Calu3 (cell line): ENCODE measurements around the gene HNRNPA1L2. TPM values are rescaled to one million over a fixed set of nuclear protein-coding genes. Genes with fewer than 3 reads are reported as not detected.
"Not testable (repeated sequence)": the region's sequence is repeated elsewhere in the genome, so short reads cannot be mapped to it uniquely, and the experiment has no call there.

Source experiments
- Bru-seq: library from RNA; stranded (reverse); fragments of 400-500 nt; gene quantifications from one replicate; lab custom pipeline; 2021; lab: Mats Ljungman, UMichigan
- BruChase-seq, 2 experiments: library from RNA; stranded (reverse); fragments of 400-500 nt; gene quantifications; one replicate each; lab custom pipeline; 2021; lab: Mats Ljungman, UMichigan
- BruUV-seq: library from RNA; stranded (reverse); fragments of 400-500 nt; replicated peaks from 2 replicates; lab custom pipeline; 2021; lab: Mats Ljungman, UMichigan
- CTCF ChIA-PET: fragments of 300-600 bp; sonication (Branson Sonifier 250); formaldehyde crosslinking; loops from one replicate; lab custom pipeline; 2022; ENCODE audit warnings: antibody characterized with exemption; lab: Charles Lee
- DNase-seq: peaks from one replicate; pipeline ENCODE4 v3.0.0; 2022
- H3K27ac Mint-ChIP-seq: one replicate; pipeline ENCODE4 v1.8.0; 2022; ENCODE audit warnings: mixed read lengths; ENCODE audit not compliant: unreplicated experiment
- H3K27me3 Mint-ChIP-seq: one replicate; pipeline ENCODE4 v1.8.0; 2022; ENCODE audit warnings: mixed read lengths; ENCODE audit not compliant: unreplicated experiment
- H3K36me3 Mint-ChIP-seq: one replicate; pipeline ENCODE4 v1.8.0; 2022; ENCODE audit warnings: mild to moderate bottlenecking, moderate library complexity, mixed read lengths; ENCODE audit not compliant: insufficient read depth, unreplicated experiment
- H3K4me1 Mint-ChIP-seq: one replicate; pipeline ENCODE4 v1.8.0; 2022; ENCODE audit warnings: mild to moderate bottlenecking, low read depth, mixed read lengths; ENCODE audit not compliant: unreplicated experiment
- H3K4me3 Mint-ChIP-seq: one replicate; pipeline ENCODE4 v1.8.0; 2022; ENCODE audit warnings: mild to moderate bottlenecking, low read depth, moderate library complexity, mixed read lengths; ENCODE audit not compliant: unreplicated experiment
- H3K9me3 Mint-ChIP-seq: one replicate; pipeline ENCODE4 v1.8.0; 2022; ENCODE audit warnings: low read depth, mixed read lengths; ENCODE audit not compliant: unreplicated experiment
- intact Hi-C: fragments of 100-400 bp; cut with micrococcal nuclease; formaldehyde crosslinking; loops from one replicate; pipeline ENCODE4 v1.10.0; 2022; ENCODE audit not compliant: unreplicated experiment
- long read RNA-seq: library from polyadenylated mRNA; stranded (forward); transcript quantifications from one replicate; pipeline ENCODE4 v2.0.0, GENCODE V29; 2022
- total RNA-seq: library from RNA; stranded (reverse); gene quantifications from 2 replicates; pipeline ENCODE4 v1.2.3, GENCODE V29; 2022
- TF ChIP-seq, protein P1 (sequence below): fragments of 200-600 bp; IDR thresholded peaks from one replicate; pipeline ENCODE4 v1.8.0; 2022; ENCODE audit warnings: antibody characterized with exemption; ENCODE audit not compliant: unreplicated experiment

Gene HNRNPA1L2
- total RNA-seq = 6.8 and 8.6 TPM in 2 replicates
- Bru-seq, nascent RNA = percentile 76 among the genes with signal in this experiment
- BruChase-seq, experiment 1, labeled RNA remaining after a 6-hour chase = percentile 92 among the genes with signal in this experiment
- BruChase-seq, experiment 2, labeled RNA remaining after a 2-hour chase = percentile 94 among the genes with signal in this experiment
- long read RNA-seq = 0 reads

- Mint-ChIP-seq H3K4me1 (peaks cover 8% of the 10 kb centered on the region), H3K4me3 (no peak within 1 kb of the TSS), H3K27ac (no peak within 1 kb of the TSS), H3K36me3 (no peaks in the 10 kb centered on the region), H3K27me3 (no peaks in the 10 kb centered on the region), H3K9me3 (no peaks in the 10 kb centered on the region)
- CTCF ChIA-PET = interaction anchor here (0.6 kb wide), 1 partner anchor 39 kb away, joined by 3 read pairs; no protein-coding TSS in a partner anchor
- TF ChIP-seq, protein P1, sequence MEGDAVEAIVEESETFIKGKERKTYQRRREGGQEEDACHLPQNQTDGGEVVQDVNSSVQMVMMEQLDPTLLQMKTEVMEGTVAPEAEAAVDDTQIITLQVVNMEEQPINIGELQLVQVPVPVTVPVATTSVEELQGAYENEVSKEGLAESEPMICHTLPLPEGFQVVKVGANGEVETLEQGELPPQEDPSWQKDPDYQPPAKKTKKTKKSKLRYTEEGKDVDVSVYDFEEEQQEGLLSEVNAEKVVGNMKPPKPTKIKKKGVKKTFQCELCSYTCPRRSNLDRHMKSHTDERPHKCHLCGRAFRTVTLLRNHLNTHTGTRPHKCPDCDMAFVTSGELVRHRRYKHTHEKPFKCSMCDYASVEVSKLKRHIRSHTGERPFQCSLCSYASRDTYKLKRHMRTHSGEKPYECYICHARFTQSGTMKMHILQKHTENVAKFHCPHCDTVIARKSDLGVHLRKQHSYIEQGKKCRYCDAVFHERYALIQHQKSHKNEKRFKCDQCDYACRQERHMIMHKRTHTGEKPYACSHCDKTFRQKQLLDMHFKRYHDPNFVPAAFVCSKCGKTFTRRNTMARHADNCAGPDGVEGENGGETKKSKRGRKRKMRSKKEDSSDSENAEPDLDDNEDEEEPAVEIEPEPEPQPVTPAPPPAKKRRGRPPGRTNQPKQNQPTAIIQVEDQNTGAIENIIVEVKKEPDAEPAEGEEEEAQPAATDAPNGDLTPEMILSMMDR = no peak
- intact Hi-C loops = no loop called here
- no peak for DNase-seq
- no TSS peak for BruUV-seq
These were observed at the start of gene HNRNPA1L2 for GRCh38 chr13:52642131-52642530. TSS of gene HNRNPA1L2 (plus strand) at chr13:52642431. CDS start at chr13:52642493, 62 bp downstream.

DNA sequence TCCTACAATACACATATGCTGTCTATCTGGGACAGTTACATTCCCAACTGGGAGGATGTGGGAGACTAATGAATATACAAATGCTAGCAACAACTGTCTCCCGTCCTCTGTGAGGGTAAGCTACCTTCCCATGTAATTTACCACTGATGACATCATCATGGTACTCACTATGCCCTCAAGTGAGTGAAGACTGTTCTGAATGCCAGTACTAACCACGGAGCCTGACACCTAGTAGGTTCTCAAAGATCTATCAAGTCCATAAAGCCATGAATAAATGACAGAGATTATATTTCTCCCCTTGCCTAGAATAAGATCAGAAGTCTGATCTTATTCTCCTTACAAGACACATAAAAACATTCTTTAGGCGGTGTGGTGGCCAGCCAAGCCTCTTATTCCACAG is 49.1 kb upstream of the HNRNPA1L2 start:
- H3K36me3 Mint-ChIP-seq, H3K4me3 Mint-ChIP-seq, H3K4me1 Mint-ChIP-seq, CTCF ChIA-PET, intact Hi-C loops, DNase-seq, H3K27ac Mint-ChIP-seq, H3K9me3 Mint-ChIP-seq, BruUV-seq: not testable (repeated sequence)
- peaks cover 46% of the 10 kb centered on the region for H3K27me3 Mint-ChIP-seq

- CTCF ChIA-PET, intact Hi-C loops, DNase-seq, H3K4me1 Mint-ChIP-seq, H3K36me3 Mint-ChIP-seq, H3K27ac Mint-ChIP-seq, H3K4me3 Mint-ChIP-seq, BruUV-seq, H3K9me3 Mint-ChIP-seq: not testable (repeated sequence)
- H3K27me3 Mint-ChIP-seq = peaks cover 46% of the 10 kb centered on the region
These were observed 48.4 kb upstream of the HNRNPA1L2 start for GRCh38 chr13:52593812-52594211.

- BruUV-seq, H3K9me3 Mint-ChIP-seq, H3K27ac Mint-ChIP-seq, DNase-seq, H3K36me3 Mint-ChIP-seq, H3K4me3 Mint-ChIP-seq, intact Hi-C loops, H3K4me1 Mint-ChIP-seq, CTCF ChIA-PET: not testable (repeated sequence)
- peaks cover 46% of the 10 kb centered on the region for H3K27me3 Mint-ChIP-seq
These were observed 47.9 kb upstream of the HNRNPA1L2 start for GRCh38 chr13:52594295-52594694.

DNA sequence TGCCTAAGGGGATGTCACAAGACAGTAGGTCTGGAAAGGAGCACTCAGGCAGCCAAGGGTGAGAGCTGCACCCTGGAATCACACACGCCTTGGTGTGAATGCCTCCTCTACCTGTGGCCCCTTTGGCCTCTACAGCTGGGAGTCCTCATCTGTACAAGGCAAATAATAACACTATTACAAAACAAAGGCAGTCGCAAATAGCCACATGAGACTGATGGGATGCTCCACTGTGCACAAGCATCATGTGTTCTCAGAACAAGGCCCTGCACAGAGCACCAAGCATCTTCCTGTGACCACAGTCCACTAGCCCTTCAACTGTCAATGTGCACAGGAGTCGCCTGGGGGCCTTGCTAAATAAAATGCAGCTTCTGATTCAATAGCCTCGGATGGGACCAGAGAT is 44.6 kb upstream of the HNRNPA1L2 start:
- Mint-ChIP-seq H3K27me3 (peaks cover 26% of the 10 kb centered on the region), H3K4me1 (no peaks in the 10 kb centered on the region), H3K4me3 (no peak overlapping the region), H3K27ac (no peak overlapping the region), H3K9me3 (no peaks in the 10 kb centered on the region), H3K36me3 (no peaks in the 10 kb centered on the region)
- no TSS peak for BruUV-seq
- CTCF ChIA-PET = no interaction called here
- intact Hi-C loops = no loop called here
- TF ChIP-seq, protein P1 = no peak
- DNase-seq = no peak
